Tibial nerve (tissue), 4 donors: ENCODE measurements around the gene TMEM132E.

Source experiments
- CTCF ChIP-seq, 5 experiments: fragments of 200-600 bp in 3 of 5; fragments of 450-650 bp in 2 of 5; sonication (generic) in 3 of 5; IDR thresholded peaks; one replicate each; pipeline ENCODE4 v1.5.1; 2016 to 2019; ENCODE audit warnings: antibody characterized with exemption in 5 of 5, mild to moderate bottlenecking in 3 of 5, moderate library complexity in 2 of 5
- EP300 ChIP-seq, 2 donors: sonication (generic); formaldehyde crosslinking; IDR thresholded peaks; one replicate each; pipeline ENCODE4 v1.6.1; 2017; ENCODE audit warnings: antibody characterized with exemption in 2 of 2, mild to moderate bottlenecking in 1 of 2

GRCh38 chr17:34580685-34581445, 1.5 kb downstream of the TMEM132E start:
- TF ChIP-seq EP300 (IDR thresholded peaks at IDR 0.05) (no peak), CTCF (IDR thresholded peaks at IDR 0.05) (no peak)
